Neuron (in vitro differentiated cells): ENCODE data around the gene ODR4.
A peak's percentile ranks its signal among the peaks of the same experiment; 100 is the strongest.
"Not testable (repeated sequence)": the region's sequence is repeated elsewhere in the genome, so short reads cannot be mapped to it uniquely, and the experiment has no call there.

Source experiments
- H2AFZ ChIP-seq: one replicate; pipeline ENCODE4 v1.6.1; 2013; ENCODE audit warnings: low read depth, mild to moderate bottlenecking, inconsistent platforms, low read length, moderate library complexity
- H3K27me3 ChIP-seq: one replicate; pipeline ENCODE4 v1.6.1; 2013; ENCODE audit warnings: low read length; ENCODE audit not compliant: insufficient read depth
- H3K36me3 ChIP-seq: one replicate; pipeline ENCODE4 v1.6.1; 2013; ENCODE audit warnings: low read length; ENCODE audit not compliant: insufficient read depth
- H3K4me1 ChIP-seq: one replicate; pipeline ENCODE4 v1.6.1; 2013; ENCODE audit warnings: low read length; ENCODE audit not compliant: insufficient read depth
- H3K4me3 ChIP-seq: 2 replicates; pipeline ENCODE4 v1.5.1; 2013; ENCODE audit warnings: mild to moderate bottlenecking, low read length, moderate library complexity
- H3K9me3 ChIP-seq: one replicate; pipeline ENCODE4 v1.6.1; 2013; ENCODE audit warnings: low read length

Gene ODR4

GRCh38 chr1:186375152-186375928 is at the start of gene ODR4, which contains the start of gene TPR:
ODR4 (plus strand) TSS chr1:186375838; CDS start chr1:186379786, 3,948 bp downstream.
TPR (minus strand) TSS chr1:186375253; CDS start chr1:186375028, 225 bp downstream.
- Histone ChIP-seq H3K4me3 (peak within 1 kb of the TSS; percentile 99), H3K36me3 (peaks cover 33% of the 10 kb centered on the region), H3K9me3 (no peaks in the 10 kb centered on the region), H2AFZ (peak within 1 kb of the TSS; percentile 71), H3K27me3 (no peaks in the 10 kb centered on the region), H3K4me1 (peaks cover 17% of the 10 kb centered on the region)

GRCh38 chr1:186326009-186326408 is 49.6 kb upstream of the ODR4 start:
- Histone ChIP-seq H3K9me3 (no peaks in the 10 kb centered on the region), H3K4me1 (no peaks in the 10 kb centered on the region), H2AFZ (no peak overlapping the region), H3K27me3 (no peaks in the 10 kb centered on the region), H3K36me3 (peaks cover 85% of the 10 kb centered on the region), H3K4me3 (no peak overlapping the region)

GRCh38 chr1:186327331-186327730 is 48.3 kb upstream of the ODR4 start:
- H3K4me3 ChIP-seq = no peak overlapping the region
- no peaks in the 10 kb centered on the region for H3K9me3 ChIP-seq
- H3K27me3 ChIP-seq = no peaks in the 10 kb centered on the region
- peaks cover 85% of the 10 kb centered on the region for H3K36me3 ChIP-seq
- no peaks in the 10 kb centered on the region for H3K4me1 ChIP-seq
- no peak overlapping the region for H2AFZ ChIP-seq

GRCh38 chr1:186330758-186331157 is 44.9 kb upstream of the ODR4 start:
- no peaks in the 10 kb centered on the region for H3K27me3 ChIP-seq
- no peaks in the 10 kb centered on the region for H3K9me3 ChIP-seq
- no peak overlapping the region for H3K4me3 ChIP-seq
- no peaks in the 10 kb centered on the region for H3K4me1 ChIP-seq
- no peak overlapping the region for H2AFZ ChIP-seq
- peaks cover 89% of the 10 kb centered on the region for H3K36me3 ChIP-seq

- Histone ChIP-seq H3K27me3 (no peaks in the 10 kb centered on the region), H3K9me3 (no peaks in the 10 kb centered on the region), H3K4me1 (no peaks in the 10 kb centered on the region), H2AFZ (no peak overlapping the region), H3K4me3 (no peak overlapping the region), H3K36me3 (peaks cover 89% of the 10 kb centered on the region)
These were observed 38.1 kb upstream of the ODR4 start for GRCh38 chr1:186337554-186337953.

GRCh38 chr1:186340772-186341171 is 34.9 kb upstream of the ODR4 start:
- H3K36me3 ChIP-seq = peaks cover 91% of the 10 kb centered on the region
- H2AFZ ChIP-seq = no peak overlapping the region
- H3K27me3 ChIP-seq = no peaks in the 10 kb centered on the region
- H3K4me1 ChIP-seq = no peaks in the 10 kb centered on the region
- H3K9me3 ChIP-seq = no peaks in the 10 kb centered on the region
- H3K4me3 ChIP-seq = no peak overlapping the region

- not testable (repeated sequence) for H3K9me3 ChIP-seq, H3K4me1 ChIP-seq, H2AFZ ChIP-seq, H3K4me3 ChIP-seq, H3K27me3 ChIP-seq
- H3K36me3 ChIP-seq = peaks cover 89% of the 10 kb centered on the region
These were observed 27.6 kb upstream of the ODR4 start for GRCh38 chr1:186347837-186348691.

GRCh38 chr1:186374303-186375151 is 1.1 kb upstream of the ODR4 start:
- Histone ChIP-seq H3K27me3 (no peaks in the 10 kb centered on the region), H3K9me3 (no peaks in the 10 kb centered on the region), H2AFZ (peak overlapping the region; percentile 24), H3K36me3 (peaks cover 38% of the 10 kb centered on the region), H3K4me3 (peak overlapping the region; percentile 99), H3K4me1 (peaks cover 17% of the 10 kb centered on the region)

- Histone ChIP-seq H3K4me1 (peaks cover 17% of the 10 kb centered on the region), H3K36me3 (peaks cover 33% of the 10 kb centered on the region), H3K4me3 (peak overlapping the region; percentile 99), H3K27me3 (no peaks in the 10 kb centered on the region), H3K9me3 (no peaks in the 10 kb centered on the region), H2AFZ (peak overlapping the region; percentile 71)
These were observed 286 bp downstream of the ODR4 start for GRCh38 chr1:186375929-186376319.

GRCh38 chr1:186386725-186387383 is 11.2 kb downstream of the ODR4 start:
- Histone ChIP-seq H3K9me3 (no peaks in the 10 kb centered on the region), H3K4me3 (no peak overlapping the region), H3K4me1 (no peaks in the 10 kb centered on the region), H3K27me3 (no peaks in the 10 kb centered on the region), H3K36me3 (peaks cover 61% of the 10 kb centered on the region), H2AFZ (no peak overlapping the region)

GRCh38 chr1:186390925-186391324 is 15.3 kb downstream of the ODR4 start:
- Histone ChIP-seq H3K4me3 (no peak overlapping the region), H2AFZ (no peak overlapping the region), H3K4me1 (no peaks in the 10 kb centered on the region), H3K27me3 (no peaks in the 10 kb centered on the region), H3K36me3 (peaks cover 76% of the 10 kb centered on the region), H3K9me3 (no peaks in the 10 kb centered on the region)

GRCh38 chr1:186391841-186392240 is 16.2 kb downstream of the ODR4 start:
- H3K36me3 ChIP-seq = peaks cover 78% of the 10 kb centered on the region
- H3K27me3 ChIP-seq = no peaks in the 10 kb centered on the region
- H2AFZ ChIP-seq = no peak overlapping the region
- H3K4me3 ChIP-seq = no peak overlapping the region
- H3K9me3 ChIP-seq = no peaks in the 10 kb centered on the region
- no peaks in the 10 kb centered on the region for H3K4me1 ChIP-seq
